A549 (cell line): ENCODE results near the gene UPF2. TPM values are rescaled to one million over a fixed set of nuclear protein-coding genes. Genes with fewer than 3 reads are reported as not detected.

ENCODE experiments used
- ATAC-seq, 2 experiments: fragments of 200-7000 bp in 1 of 2; fragments of >200 bp in 1 of 2; cut with Nextera tagmentation in 1 of 2; cut with Tn5 transposase in 1 of 2; 3 replicates each; pipeline versions ENCODE4 v1.8.0 to v1.9.1; 2018 to 2020; ENCODE audit warnings: mild to moderate bottlenecking in 1 of 2, moderate library complexity in 1 of 2
- CTCF ChIA-PET: fragments of 300-600 bp; sonication (Branson Sonifier 250); formaldehyde crosslinking; extraction: SDS; loops from one replicate; lab custom pipeline; 2021; ENCODE audit warnings: antibody characterized with exemption, inconsistent platforms; lab: Yijun Ruan, JAX
- POLR2A ChIA-PET: fragments of 350-600 bp; formaldehyde crosslinking; extraction: SDS; loops from one replicate; lab custom pipeline; 2021; ENCODE audit warnings: antibody characterized with exemption, inconsistent platforms; lab: Yijun Ruan, JAX
- DNase-seq, 2 experiments: peaks; one replicate each; pipeline versions ENCODE4 v3.0.0 to v3.0.0-alpha.2; 2011 to 2016; ENCODE audit warnings: low read depth in 1 of 2, low spot score in 1 of 2
- FAIRE-seq: peaks from 2 replicates; lab custom pipeline; 2011; peaks lifted over from hg19 to GRCh38; lab: Jason Lieb, UNC
- H3K27ac ChIP-seq, 2 experiments: fragments of >200 bp; sonication (Bioruptor Twin); formaldehyde crosslinking; 3 replicates each; pipeline ENCODE4 v1.5.1; 2016 to 2017
- H3K4me1 ChIP-seq: fragments of >200 bp; sonication (Bioruptor Twin); formaldehyde crosslinking; 3 replicates; pipeline ENCODE4 v1.6.1; 2016
- H3K4me2 ChIP-seq: fragments of >200 bp; sonication (Bioruptor Twin); formaldehyde crosslinking; 3 replicates; pipeline ENCODE4 v1.6.1; 2016
- H3K4me3 ChIP-seq: fragments of >200 bp; sonication (Bioruptor Twin); formaldehyde crosslinking; 3 replicates; pipeline ENCODE4 v1.5.1; 2016
- H3K9me3 ChIP-seq: fragments of >200 bp; sonication (Bioruptor Twin); formaldehyde crosslinking; 3 replicates; pipeline ENCODE4 v1.6.1; 2016
- EP300 ChIP-seq, 2 experiments: fragments of >200 bp; sonication (Bioruptor Twin); formaldehyde crosslinking; IDR thresholded peaks; 2 replicates in 1 of 2; 3 replicates in 1 of 2; pipeline ENCODE4 v1.6.1; 2016 to 2017
- FOSL2 ChIP-seq, 2 experiments: fragments of 450-650 bp in 1 of 2; fragments of >200 bp in 1 of 2; sonication (Bioruptor Twin) in 1 of 2; formaldehyde crosslinking; IDR thresholded peaks; 2 replicates each; pipeline versions ENCODE4 v1.5.0 to v1.6.1; 2016 to 2020; ENCODE audit warnings: mild to moderate bottlenecking in 1 of 2, moderate library complexity in 1 of 2
- HDAC2 ChIP-seq: fragments of 200-600 bp; sonication (generic); IDR thresholded peaks from 2 replicates; pipeline ENCODE4 v1.6.1; 2016
- HOXB13 ChIP-seq: fragments of 250-450 bp; sonication (Bioruptor Pico); IDR thresholded peaks from 2 replicates; pipeline ENCODE4 v1.5.0; 2020; ENCODE audit warnings: low read depth, mild to moderate bottlenecking, moderate library complexity
- KDM1A ChIP-seq: fragments of 200-600 bp; sonication (generic); IDR thresholded peaks from 2 replicates; pipeline ENCODE4 v1.6.1; 2016; ENCODE audit warnings: low read depth, mild to moderate bottlenecking
- MAZ ChIP-seq: fragments of 150-350 bp; IDR thresholded peaks from 2 replicates; pipeline ENCODE4 v1.6.1; 2014; ENCODE audit warnings: antibody characterized with exemption, low read depth, low read length, borderline replicate concordance
- SMC3 ChIP-seq: fragments of >200 bp; sonication (Bioruptor Twin); formaldehyde crosslinking; IDR thresholded peaks from 3 replicates; pipeline ENCODE4 v1.6.1; 2018; ENCODE audit warnings: inconsistent platforms
- SREBF2 ChIP-seq: fragments of 450-650 bp; IDR thresholded peaks from 2 replicates; pipeline ENCODE4 v1.6.1; 2014; ENCODE audit warnings: mild to moderate bottlenecking, moderate library complexity
- ZFP36 ChIP-seq: fragments of 450-650 bp; IDR thresholded peaks from 2 replicates; pipeline ENCODE4 v1.6.1; 2014; ENCODE audit warnings: borderline replicate concordance; ENCODE audit not compliant: partially characterized antibody
- ZSCAN20 ChIP-seq: fragments of 250-450 bp; sonication (Bioruptor Pico); IDR thresholded peaks from 2 replicates; pipeline ENCODE4 v1.8.0; 2022; ENCODE audit warnings: mild to moderate bottlenecking, moderate library complexity
- WGBS: methylation state at CpG from one replicate; pipeline ENCODE4 v1.1.6; 2017; ENCODE audit errors: missing lambda C conversion rate; 5-methylcytosine and 5-hydroxymethylcytosine counted together
- polyA plus RNA-seq, 4 experiments: library from polyadenylated mRNA; depleted of rRNA in 3 of 4; stranded (reverse); fragments of >200 nt; fragmentation: RNase III in 1 of 4; extraction: RNeasy Plus Mini Kit Qiagen cat#74134 plus additional on column Dnase treatment in 1 of 4; gene quantifications; 2 replicates in 3 of 4; 3 replicates in 1 of 4; pipeline ENCODE4 v1.2.3, GENCODE V29; 2011 to 2017
- TF ChIP-seq, protein P1 (sequence below): fragments of 250-450 bp; sonication (Bioruptor Pico); IDR thresholded peaks from 2 replicates; pipeline ENCODE4 v1.5.0; 2020; ENCODE audit warnings: low read depth, mild to moderate bottlenecking, moderate library complexity
- TF ChIP-seq, protein P2 (sequence below): IDR thresholded peaks from 2 replicates; pipeline ENCODE4 v1.6.1; 2012
- TF ChIP-seq, protein P3 (sequence below): fragments of >200 bp; sonication (Bioruptor Twin); formaldehyde crosslinking; IDR thresholded peaks from 3 replicates; pipeline ENCODE4 v1.5.1; 2016
- TF ChIP-seq, protein P4 (sequence below): fragments of >200 bp; sonication (Bioruptor Twin); formaldehyde crosslinking; IDR thresholded peaks from 3 replicates; pipeline ENCODE4 v1.6.1; 2016
- TF ChIP-seq, protein P5 (sequence below): fragments of 250-450 bp; sonication (Bioruptor Pico); IDR thresholded peaks from 2 replicates; pipeline ENCODE4 v1.5.0; 2021; ENCODE audit warnings: mild to moderate bottlenecking, moderate library complexity, borderline replicate concordance

UPF2 gene
- polyA plus RNA-seq, 2 of the 4 experiments (the other 2 are of a cell fraction), result 16.5 to 21.6 TPM

DNA sequence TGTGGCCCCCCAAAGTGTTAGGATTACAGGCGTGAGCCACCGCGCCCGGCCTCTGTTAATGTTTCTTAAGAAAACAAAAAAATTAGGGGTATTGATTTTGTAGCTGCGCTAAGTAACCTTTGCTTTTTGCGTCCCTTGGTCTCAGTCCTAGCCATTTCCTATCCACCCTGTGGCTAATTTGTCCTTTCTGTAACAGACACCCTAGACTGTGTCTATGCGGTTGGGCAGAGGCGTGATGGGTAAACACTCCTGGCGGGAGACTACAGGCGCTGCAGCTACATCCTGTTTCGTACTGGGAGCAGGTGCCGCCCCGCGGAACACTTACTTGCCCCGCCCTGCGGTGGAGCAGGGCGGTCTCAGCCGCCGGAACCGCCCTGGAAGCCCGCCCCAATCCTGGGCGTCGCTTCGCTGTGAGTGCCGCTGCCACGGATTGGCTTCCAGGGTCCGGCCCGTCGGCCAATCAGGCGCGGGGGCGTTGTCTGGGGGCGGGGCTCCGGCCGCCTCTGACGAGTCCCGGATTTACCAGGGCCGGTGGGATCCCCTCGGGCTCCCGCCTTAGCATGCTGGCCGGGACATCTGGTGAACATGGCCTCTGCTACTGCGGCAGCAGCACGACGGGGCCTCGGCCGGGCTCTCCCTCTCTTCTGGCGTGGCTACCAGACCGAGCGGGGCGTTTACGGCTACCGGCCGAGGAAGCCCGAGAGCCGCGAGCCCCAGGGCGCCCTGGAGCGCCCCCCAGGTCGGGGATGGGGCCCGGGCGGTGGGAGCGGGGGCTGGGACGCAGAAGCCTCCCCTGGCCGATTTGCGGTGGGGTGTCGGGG is 26.1 kb upstream of the UPF2 start, which contains the start of gene DHTKD1 (continued):
- TF ChIP-seq SMC3 (no peak), HOXB13 (CRISPR knock-in tag) (no peak), EP300 (IDR thresholded peaks at IDR 0.05) (no peak), ZSCAN20 (CRISPR knock-in tag) (no peak), FOSL2 (IDR thresholded peaks at IDR 0.05) (no peak), FOSL2 (CRISPR knock-in tag; IDR thresholded peaks at IDR 0.05) (no peak)
- TF ChIP-seq, protein P1, sequence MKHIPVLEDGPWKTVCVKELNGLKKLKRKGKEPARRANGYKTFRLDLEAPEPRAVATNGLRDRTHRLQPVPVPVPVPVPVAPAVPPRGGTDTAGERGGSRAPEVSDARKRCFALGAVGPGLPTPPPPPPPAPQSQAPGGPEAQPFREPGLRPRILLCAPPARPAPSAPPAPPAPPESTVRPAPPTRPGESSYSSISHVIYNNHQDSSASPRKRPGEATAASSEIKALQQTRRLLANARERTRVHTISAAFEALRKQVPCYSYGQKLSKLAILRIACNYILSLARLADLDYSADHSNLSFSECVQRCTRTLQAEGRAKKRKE (CRISPR knock-in tag), result no peak
- TF ChIP-seq, protein P2, sequence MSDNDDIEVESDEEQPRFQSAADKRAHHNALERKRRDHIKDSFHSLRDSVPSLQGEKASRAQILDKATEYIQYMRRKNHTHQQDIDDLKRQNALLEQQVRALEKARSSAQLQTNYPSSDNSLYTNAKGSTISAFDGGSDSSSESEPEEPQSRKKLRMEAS, result peak; percentile 76
- TF ChIP-seq, protein P3, sequence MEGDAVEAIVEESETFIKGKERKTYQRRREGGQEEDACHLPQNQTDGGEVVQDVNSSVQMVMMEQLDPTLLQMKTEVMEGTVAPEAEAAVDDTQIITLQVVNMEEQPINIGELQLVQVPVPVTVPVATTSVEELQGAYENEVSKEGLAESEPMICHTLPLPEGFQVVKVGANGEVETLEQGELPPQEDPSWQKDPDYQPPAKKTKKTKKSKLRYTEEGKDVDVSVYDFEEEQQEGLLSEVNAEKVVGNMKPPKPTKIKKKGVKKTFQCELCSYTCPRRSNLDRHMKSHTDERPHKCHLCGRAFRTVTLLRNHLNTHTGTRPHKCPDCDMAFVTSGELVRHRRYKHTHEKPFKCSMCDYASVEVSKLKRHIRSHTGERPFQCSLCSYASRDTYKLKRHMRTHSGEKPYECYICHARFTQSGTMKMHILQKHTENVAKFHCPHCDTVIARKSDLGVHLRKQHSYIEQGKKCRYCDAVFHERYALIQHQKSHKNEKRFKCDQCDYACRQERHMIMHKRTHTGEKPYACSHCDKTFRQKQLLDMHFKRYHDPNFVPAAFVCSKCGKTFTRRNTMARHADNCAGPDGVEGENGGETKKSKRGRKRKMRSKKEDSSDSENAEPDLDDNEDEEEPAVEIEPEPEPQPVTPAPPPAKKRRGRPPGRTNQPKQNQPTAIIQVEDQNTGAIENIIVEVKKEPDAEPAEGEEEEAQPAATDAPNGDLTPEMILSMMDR, result 0 out of 3 replicates have a peak, but pooled peaks have one; percentile 14

DNA sequence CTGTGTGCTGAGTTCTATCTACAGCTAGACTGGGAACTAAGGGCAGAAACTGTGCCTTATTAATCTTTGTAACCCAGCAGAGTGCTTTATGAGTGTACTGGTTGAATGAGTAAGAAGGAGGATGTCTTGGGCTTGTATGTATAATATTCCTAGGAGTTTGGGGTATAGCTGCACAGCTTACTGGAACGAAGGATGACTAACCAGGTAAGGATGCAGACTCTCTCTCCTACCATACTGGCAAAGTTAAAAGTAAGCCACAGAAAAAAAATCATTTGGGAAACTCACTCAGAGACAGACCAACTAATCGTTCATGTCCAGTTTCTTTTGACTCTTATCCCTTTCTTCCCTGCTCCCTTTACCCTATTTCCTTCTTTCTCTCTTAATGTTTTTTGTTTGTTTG is 24.7 kb upstream of the UPF2 start:
- H3K4me2 ChIP-seq, result no peak overlapping the region
- no peak for ATAC-seq
- H3K4me1 ChIP-seq, result peaks cover 17% of the 10 kb centered on the region
- DNase-seq, result peak in 1 of 2 experiments; percentile 27
- TF ChIP-seq, protein P4, sequence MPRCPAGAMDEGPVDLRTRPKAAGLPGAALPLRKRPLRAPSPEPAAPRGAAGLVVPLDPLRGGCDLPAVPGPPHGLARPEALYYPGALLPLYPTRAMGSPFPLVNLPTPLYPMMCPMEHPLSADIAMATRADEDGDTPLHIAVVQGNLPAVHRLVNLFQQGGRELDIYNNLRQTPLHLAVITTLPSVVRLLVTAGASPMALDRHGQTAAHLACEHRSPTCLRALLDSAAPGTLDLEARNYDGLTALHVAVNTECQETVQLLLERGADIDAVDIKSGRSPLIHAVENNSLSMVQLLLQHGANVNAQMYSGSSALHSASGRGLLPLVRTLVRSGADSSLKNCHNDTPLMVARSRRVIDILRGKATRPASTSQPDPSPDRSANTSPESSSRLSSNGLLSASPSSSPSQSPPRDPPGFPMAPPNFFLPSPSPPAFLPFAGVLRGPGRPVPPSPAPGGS, result no peak
- TF ChIP-seq HDAC2 (no peak), FOSL2 (IDR thresholded peaks at IDR 0.05) (no peak), FOSL2 (CRISPR knock-in tag; IDR thresholded peaks at IDR 0.05) (peak; percentile 22; the same call in 1 of the 2 replicates)
- TF ChIP-seq, protein P2, result no peak
- ChIA-PET CTCF (interaction anchor here (0.6 to 1.4 kb wide), 6 partner anchors 9 to 382 kb away, joined by 3 to 6 read pairs (median 3); no protein-coding TSS in a partner anchor), POLR2A (interaction anchor here (1.8 kb wide), 1 partner anchor 24 kb away, joined by 6 read pairs; the partner anchor contains the start of gene UPF2)
- 55% methylated on average over 2 of the region's 2 CpGs for WGBS
- H3K9me3 ChIP-seq, result no peaks in the 10 kb centered on the region
- no peak overlapping the region for H3K4me3 ChIP-seq
- peak overlapping the region in 1 of 2 experiments; percentile 89; a peak in 3 of 6 replicates for H3K27ac ChIP-seq
- no peak for FAIRE-seq

DNA sequence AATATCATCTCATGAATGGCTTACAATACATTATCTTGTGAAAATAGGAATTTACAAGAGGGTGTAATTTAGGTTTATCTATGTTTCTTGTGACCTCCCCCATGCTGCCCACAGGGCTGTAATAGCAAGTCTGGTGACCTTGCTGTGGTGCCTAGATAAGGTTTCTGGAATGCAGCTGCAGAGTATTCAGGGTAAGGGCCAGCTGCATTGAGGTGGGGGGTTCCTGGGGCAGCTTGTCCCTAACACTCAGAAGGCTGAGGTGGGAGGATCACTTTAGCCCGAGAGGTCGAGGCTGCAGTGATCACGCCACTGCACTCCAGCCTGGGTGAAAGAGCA is 20.8 kb upstream of the UPF2 start:
- ATAC-seq (no peak), FAIRE-seq (no peak), DNase-seq (no peak)
- TF ChIP-seq, protein P5, sequence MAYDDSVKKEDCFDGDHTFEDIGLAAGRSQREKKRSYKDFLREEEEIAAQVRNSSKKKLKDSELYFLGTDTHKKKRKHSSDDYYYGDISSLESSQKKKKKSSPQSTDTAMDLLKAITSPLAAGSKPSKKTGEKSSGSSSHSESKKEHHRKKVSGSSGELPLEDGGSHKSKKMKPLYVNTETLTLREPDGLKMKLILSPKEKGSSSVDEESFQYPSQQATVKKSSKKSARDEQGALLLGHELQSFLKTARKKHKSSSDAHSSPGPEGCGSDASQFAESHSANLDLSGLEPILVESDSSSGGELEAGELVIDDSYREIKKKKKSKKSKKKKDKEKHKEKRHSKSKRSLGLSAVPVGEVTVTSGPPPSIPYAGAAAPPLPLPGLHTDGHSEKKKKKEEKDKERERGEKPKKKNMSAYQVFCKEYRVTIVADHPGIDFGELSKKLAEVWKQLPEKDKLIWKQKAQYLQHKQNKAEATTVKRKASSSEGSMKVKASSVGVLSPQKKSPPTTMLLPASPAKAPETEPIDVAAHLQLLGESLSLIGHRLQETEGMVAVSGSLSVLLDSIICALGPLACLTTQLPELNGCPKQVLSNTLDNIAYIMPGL (CRISPR knock-in tag), result no peak
- no peak for TF ChIP-seq KDM1A
- TF ChIP-seq ZFP36, result no peak
- TF ChIP-seq SREBF2, result no peak
- TF ChIP-seq MAZ, result no peak
- 77% methylated on average over 3 of the region's 3 CpGs for WGBS
- no peak overlapping the region for H3K4me3 ChIP-seq
- no peak overlapping the region for H3K27ac ChIP-seq
- 0 out of 3 replicates have a peak, but pooled peaks cover 5% of the 10 kb centered on the region for H3K4me1 ChIP-seq
- no peak overlapping the region for H3K4me2 ChIP-seq
- no peaks in the 10 kb centered on the region for H3K9me3 ChIP-seq
- CTCF ChIA-PET, result interaction anchor here (0.8 kb wide), 1 partner anchor 20 kb away, joined by 3 read pairs; the partner anchor contains the start of gene UPF2
- POLR2A ChIA-PET, result no interaction called here
